GM12801 (cell line): Measurements from ENCODE around the gene BCL2L11.

Experiments used
- CTCF ChIP-seq: IDR thresholded peaks from one replicate; pipeline ENCODE4 v1.5.1; 2011; ENCODE audit warnings: control low read depth; ENCODE audit not compliant: insufficient read length; ENCODE audit errors: extremely low read depth

BCL2L11 gene

GRCh38 chr2:111196435-111196834 is 75.7 kb downstream of the BCL2L11 start:
- TF ChIP-seq CTCF: no peak

- TF ChIP-seq CTCF: no peak
These were observed 78.0 kb downstream of the BCL2L11 start for GRCh38 chr2:111198701-111199100.

- no peak for TF ChIP-seq CTCF
These were observed 79.1 kb downstream of the BCL2L11 start for GRCh38 chr2:111199840-111200239.

- no peak for TF ChIP-seq CTCF
These were observed 79.7 kb downstream of the BCL2L11 start for GRCh38 chr2:111200333-111200881.

- TF ChIP-seq CTCF: no peak
These were observed 80.5 kb downstream of the BCL2L11 start for GRCh38 chr2:111201214-111201613.

GRCh38 chr2:111202266-111203040 is 81.7 kb downstream of the BCL2L11 start:
- TF ChIP-seq CTCF: no peak

GRCh38 chr2:111204706-111205105 is 84.0 kb downstream of the BCL2L11 start:
- TF ChIP-seq CTCF: no peak
